Effector memory CD4-positive, alpha-beta T cell (primary cell): Measurements from ENCODE around the gene HOXC12.

Experiments
- DNase-seq, 3 donors: peaks; one replicate each; pipeline ENCODE4 v3.0.0-alpha.2; 2020
- H3K27ac ChIP-seq: 2 replicates; pipeline ENCODE4 v1.7.0; 2013; ENCODE audit warnings: mild to moderate bottlenecking, low read length, moderate library complexity; ENCODE audit not compliant: insufficient read depth, poor library complexity, severe bottlenecking
- H3K27me3 ChIP-seq: replicated peaks from 2 replicates; pipeline ENCODE4 v1.7.0; 2013; ENCODE audit warnings: mild to moderate bottlenecking, low read length; ENCODE audit not compliant: insufficient read depth, control insufficient read depth, poor library complexity, severe bottlenecking
- H3K36me3 ChIP-seq: 2 replicates; pipeline ENCODE4 v1.7.0; 2013; ENCODE audit warnings: mild to moderate bottlenecking, low read length, moderate library complexity; ENCODE audit not compliant: control insufficient read depth, insufficient read depth
- H3K4me1 ChIP-seq: 2 replicates; pipeline ENCODE4 v1.7.0; 2013; ENCODE audit warnings: low read length, mild to moderate bottlenecking; ENCODE audit not compliant: control insufficient read depth, insufficient read depth, poor library complexity, severe bottlenecking
- H3K4me3 ChIP-seq: 2 replicates; pipeline ENCODE4 v1.7.0; 2013; ENCODE audit warnings: low read length, low read depth, mild to moderate bottlenecking; ENCODE audit not compliant: insufficient read depth, poor library complexity, severe bottlenecking
- H3K9me3 ChIP-seq: 2 replicates; pipeline ENCODE4 v1.7.0; 2013; ENCODE audit warnings: mild to moderate bottlenecking, low read length, moderate library complexity; ENCODE audit not compliant: control insufficient read depth

HOXC12 gene

GRCh38 chr12:53931844-53932581 lies 22.7 kb upstream of the HOXC12 start:
- H3K9me3 ChIP-seq: no peaks in the 10 kb centered on the region
- no peak overlapping the region for H3K4me3 ChIP-seq
- peaks cover 77% of the 10 kb centered on the region for H3K27me3 ChIP-seq
- no peak for DNase-seq
- H3K36me3 ChIP-seq: no peaks in the 10 kb centered on the region
- no peak overlapping the region for H3K27ac ChIP-seq
- peaks cover 6% of the 10 kb centered on the region for H3K4me1 ChIP-seq

- peaks cover 6% of the 10 kb centered on the region for H3K4me1 ChIP-seq
- no peak for DNase-seq
- H3K27ac ChIP-seq: no peak overlapping the region
- H3K36me3 ChIP-seq: no peaks in the 10 kb centered on the region
- H3K27me3 ChIP-seq: peaks cover 79% of the 10 kb centered on the region
- H3K9me3 ChIP-seq: no peaks in the 10 kb centered on the region
- no peak overlapping the region for H3K4me3 ChIP-seq
These were observed 21.8 kb upstream of the HOXC12 start for GRCh38 chr12:53932915-53933314.

- no peaks in the 10 kb centered on the region for H3K36me3 ChIP-seq
- no peak for DNase-seq
- H3K4me3 ChIP-seq: no peak overlapping the region
- H3K9me3 ChIP-seq: no peaks in the 10 kb centered on the region
- H3K4me1 ChIP-seq: peaks cover 6% of the 10 kb centered on the region
- H3K27ac ChIP-seq: no peak overlapping the region
- peaks cover 88% of the 10 kb centered on the region for H3K27me3 ChIP-seq
These were observed 19.0 kb upstream of the HOXC12 start for GRCh38 chr12:53935383-53936341.

GRCh38 chr12:53937099-53937498 lies 17.6 kb upstream of the HOXC12 start:
- Histone ChIP-seq H3K4me3 (no peak overlapping the region), H3K36me3 (no peaks in the 10 kb centered on the region), H3K27ac (no peak overlapping the region), H3K4me1 (peaks cover 6% of the 10 kb centered on the region), H3K9me3 (no peaks in the 10 kb centered on the region), H3K27me3 (peaks cover 83% of the 10 kb centered on the region)
- no peak for DNase-seq

- peaks cover 6% of the 10 kb centered on the region for H3K4me1 ChIP-seq
- no peaks in the 10 kb centered on the region for H3K9me3 ChIP-seq
- no peak for DNase-seq
- H3K27me3 ChIP-seq: peaks cover 81% of the 10 kb centered on the region
- no peaks in the 10 kb centered on the region for H3K36me3 ChIP-seq
- no peak overlapping the region for H3K4me3 ChIP-seq
- no peak overlapping the region for H3K27ac ChIP-seq
These were observed 16.9 kb upstream of the HOXC12 start for GRCh38 chr12:53937596-53938325.

GRCh38 chr12:53938326-53939140 lies 16.2 kb upstream of the HOXC12 start, which contains the start of gene HOXC13:
Gene HOXC13, plus strand, starts transcription at chr12:53938831. Its CDS starts 76 bp downstream, at chr12:53938907.
- Histone ChIP-seq H3K4me1 (peaks cover 6% of the 10 kb centered on the region), H3K27me3 (peaks cover 81% of the 10 kb centered on the region), H3K36me3 (no peaks in the 10 kb centered on the region), H3K27ac (no peak within 1 kb of the TSS), H3K9me3 (no peaks in the 10 kb centered on the region), H3K4me3 (no peak within 1 kb of the TSS)
- DNase-seq: no peak

- peaks cover 81% of the 10 kb centered on the region for H3K27me3 ChIP-seq
- no peaks in the 10 kb centered on the region for H3K36me3 ChIP-seq
- peaks cover 6% of the 10 kb centered on the region for H3K4me1 ChIP-seq
- no peaks in the 10 kb centered on the region for H3K9me3 ChIP-seq
- H3K4me3 ChIP-seq: no peak overlapping the region
- H3K27ac ChIP-seq: no peak overlapping the region
- DNase-seq: no peak
These were observed 15.3 kb upstream of the HOXC12 start for GRCh38 chr12:53939141-53940108.

GRCh38 chr12:53940443-53941014 lies 14.2 kb upstream of the HOXC12 start:
- peaks cover 5% of the 10 kb centered on the region for H3K4me1 ChIP-seq
- H3K27me3 ChIP-seq: peaks cover 81% of the 10 kb centered on the region
- no peak overlapping the region for H3K27ac ChIP-seq
- no peaks in the 10 kb centered on the region for H3K36me3 ChIP-seq
- DNase-seq: no peak
- no peaks in the 10 kb centered on the region for H3K9me3 ChIP-seq
- H3K4me3 ChIP-seq: no peak overlapping the region
